IgD-negative memory B cell (primary cell): ENCODE measurements around the gene NPR1. TPM values are rescaled to one million over a fixed set of nuclear protein-coding genes. Genes with fewer than 3 reads are reported as not detected.

Experiments
- polyA plus RNA-seq: library from polyadenylated mRNA; unstranded; fragments of 300-500 nt; fragmentation: Illumina TruSeq; gene quantifications from one replicate; pipeline ENCODE4 v1.2.3, GENCODE V29; 2021

The NPR1 gene
- polyA plus RNA-seq, 1 donor from 2014 or later = not detected

Other genes with a start within 250 kb of the NPR1 start
- not detected for gene S100A7, start 218.0 kb upstream of the NPR1 start, polyA plus RNA-seq
- gene S100A6, start 142.7 kb upstream of the NPR1 start, polyA plus RNA-seq = 397 TPM
- gene S100A5, start 137.8 kb upstream of the NPR1 start, polyA plus RNA-seq = 1.4 TPM
- gene S100A4, start 132.9 kb upstream of the NPR1 start, polyA plus RNA-seq = 524 TPM
- gene S100A3, start 129.4 kb upstream of the NPR1 start, polyA plus RNA-seq = not detected
- not detected for gene S100A2, start 112.8 kb upstream of the NPR1 start, polyA plus RNA-seq
- gene S100A16, start 65.6 kb upstream of the NPR1 start, polyA plus RNA-seq = not detected
- not detected for gene S100A14, start 62.4 kb upstream of the NPR1 start, polyA plus RNA-seq
- gene S100A13, start 51.2 kb upstream of the NPR1 start, polyA plus RNA-seq = 3.0 TPM
- not detected for gene S100A1, start 50.3 kb upstream of the NPR1 start, polyA plus RNA-seq
- 78.6 TPM for gene CHTOP, start 44.6 kb upstream of the NPR1 start, polyA plus RNA-seq
- gene SNAPIN, start 20.0 kb upstream of the NPR1 start, polyA plus RNA-seq = 74.5 TPM
- gene ILF2, start 7.7 kb upstream of the NPR1 start, polyA plus RNA-seq = 106 TPM
- gene INTS3, start 49.4 kb downstream of the NPR1 start, polyA plus RNA-seq = 11.8 TPM
- 12.9 TPM for gene SLC27A3, start 96.7 kb downstream of the NPR1 start, polyA plus RNA-seq
- 4.6 TPM for gene GATAD2B, start 244.3 kb downstream of the NPR1 start, polyA plus RNA-seq